Endothelial cell of umbilical vein (primary cell): ENCODE measurements around the gene PDCD2. TPM values are rescaled to one million over a fixed set of nuclear protein-coding genes. Genes with fewer than 3 reads are reported as not detected.

Source experiments
- BruUV-seq: library from RNA; stranded (reverse); fragments of 400-500 nt; replicated peaks from 2 replicates; lab custom pipeline; 2021; lab: Mats Ljungman, UMichigan
- CTCF ChIA-PET: fragments of 300-600, 350-600 bp; sonication (Branson Sonifier 250); formaldehyde crosslinking; loops from one replicate; lab custom pipeline; 2021; ENCODE audit warnings: antibody characterized with exemption, inconsistent platforms; lab: Charles Lee
- POLR2A ChIA-PET: fragments of 300-600, 350-600 bp; sonication (Branson Sonifier 250); formaldehyde crosslinking; loops from one replicate; lab custom pipeline; 2021; ENCODE audit warnings: antibody characterized with exemption, inconsistent platforms; lab: Charles Lee
- DNase-seq: peaks from one replicate; pipeline ENCODE4 v3.0.0-alpha.2; 2011; ENCODE audit warnings: low read depth, low spot score
- FAIRE-seq: peaks from 2 replicates; lab custom pipeline; 2011; peaks lifted over from hg19 to GRCh38; lab: Jason Lieb, UNC
- H2AFZ ChIP-seq: 2 replicates; pipeline ENCODE4 v1.6.0; 2012; ENCODE audit warnings: low read depth, low read length, control low read depth, inconsistent platforms
- H3K27ac ChIP-seq: 2 replicates; pipeline ENCODE4 v1.5.1; 2011; ENCODE audit warnings: low read depth, mild to moderate bottlenecking, control low read depth, low read length, moderate library complexity; ENCODE audit not compliant: insufficient read depth
- H3K27me3 ChIP-seq, 2 experiments: 2 replicates each; pipeline versions ENCODE4 v1.6.0 to v1.6.1; 2011; ENCODE audit warnings: low read length in 2 of 2, mixed read lengths in 1 of 2; ENCODE audit not compliant: control insufficient read depth in 2 of 2, insufficient read depth in 2 of 2
- H3K36me3 ChIP-seq, 2 experiments: 2 replicates in 1 of 2; 3 replicates in 1 of 2; pipeline ENCODE4 v1.5.1; 2011; ENCODE audit warnings: low read length in 2 of 2, mild to moderate bottlenecking in 1 of 2, moderate library complexity in 1 of 2; ENCODE audit not compliant: control insufficient read depth in 2 of 2, insufficient read depth in 2 of 2; ENCODE audit errors: extremely low read depth in 1 of 2
- H3K4me1 ChIP-seq: 3 replicates; pipeline ENCODE4 v1.5.1; 2011; ENCODE audit warnings: mild to moderate bottlenecking, low read length; ENCODE audit not compliant: control insufficient read depth, insufficient read depth; ENCODE audit errors: extremely low read depth
- H3K4me2 ChIP-seq: 2 replicates; pipeline ENCODE4 v1.6.1; 2011; ENCODE audit warnings: low read length, control low read depth, mixed read lengths; ENCODE audit not compliant: insufficient read depth
- H3K4me3 ChIP-seq, 3 experiments: fragments of 200-600 bp in 1 of 3; sonication (generic), shearing (Covaris generic) in 1 of 3; replicated peaks in 1 of 3; 2 replicates each; pipeline ENCODE4 v1.5.1; 2011 to 2016; ENCODE audit warnings: control low read depth in 3 of 3, low read length in 3 of 3, mild to moderate bottlenecking in 2 of 3, inconsistent platforms in 1 of 3, low read depth in 1 of 3, moderate library complexity in 1 of 3; ENCODE audit not compliant: insufficient read depth in 1 of 3
- H3K79me2 ChIP-seq: 2 replicates; pipeline ENCODE4 v1.6.0; 2012; ENCODE audit warnings: low read length, inconsistent platforms; ENCODE audit not compliant: control insufficient read depth, insufficient read depth
- H3K9ac ChIP-seq: replicated peaks from 2 replicates; pipeline ENCODE3; 2011; ENCODE audit warnings: low read length, control low read depth; ENCODE audit not compliant: insufficient read depth; ENCODE audit errors: extremely low read depth
- H3K9me1 ChIP-seq: replicated peaks from 3 replicates; pipeline ENCODE4 v1.6.0; 2011; ENCODE audit warnings: mild to moderate bottlenecking, low read length; ENCODE audit not compliant: control insufficient read depth, insufficient read depth; ENCODE audit errors: extremely low read depth
- H3K9me3 ChIP-seq: replicated peaks from 2 replicates; pipeline ENCODE4 v1.5.1; 2012; ENCODE audit warnings: low read length, inconsistent platforms; ENCODE audit not compliant: control insufficient read depth, insufficient read depth
- H4K20me1 ChIP-seq: replicated peaks from 2 replicates; pipeline ENCODE3; 2011; ENCODE audit warnings: mild to moderate bottlenecking, low read length; ENCODE audit not compliant: control insufficient read depth, insufficient read depth; ENCODE audit errors: extremely low read depth
- EZH2 ChIP-seq: IDR thresholded peaks from 2 replicates; pipeline ENCODE4 v1.6.1; 2012; ENCODE audit warnings: borderline replicate concordance, low read depth, mild to moderate bottlenecking, moderate library complexity, low read length, inconsistent platforms; ENCODE audit not compliant: severe bottlenecking
- FOS ChIP-seq: IDR thresholded peaks from 2 replicates; pipeline ENCODE4 v1.6.1; 2011; ENCODE audit warnings: mild to moderate bottlenecking, low read length, moderate library complexity, borderline replicate concordance; ENCODE audit not compliant: insufficient read depth
- MAX ChIP-seq: IDR thresholded peaks from 2 replicates; pipeline ENCODE4 v1.6.1; 2011; ENCODE audit not compliant: insufficient read depth, insufficient read length
- POLR2A ChIP-seq: IDR thresholded peaks from 2 replicates; pipeline ENCODE4 v1.6.1; 2012; ENCODE audit warnings: low read depth, mild to moderate bottlenecking, control low read depth, low read length
- dilution Hi-C: fragments of 300-500 bp; cut with MboI; formaldehyde crosslinking; loops from one replicate; pipeline ENCODE4 v1.15.0; 2019; ENCODE audit warnings: low sequenced_read_pairs; ENCODE audit not compliant: extremely low pct_ligation_motif_present
- intact Hi-C: fragments of 100-400 bp; cut with micrococcal nuclease; formaldehyde crosslinking; loops from one replicate; pipeline ENCODE4 v1.10.0; 2022
- polyA plus RNA-seq, 4 experiments: library from polyadenylated mRNA; depleted of rRNA in 3 of 4; stranded (reverse) in 3 of 4; unstranded in 1 of 4; fragments of >200 nt; gene quantifications; 2 replicates each; pipeline versions ENCODE4 v1.2.1 to v1.2.3, GENCODE V29; 2011 to 2012; ENCODE audit warnings: missing spikeins in 1 of 4
- total RNA-seq: library from RNA; stranded (reverse); gene quantifications from 2 replicates; pipeline ENCODE4 v1.2.3, GENCODE V29; 2021
- TF ChIP-seq, protein P1 (sequence below), 2 donors: IDR thresholded peaks; 1 replicate in 1 of 2; 2 replicates in 1 of 2; pipeline ENCODE4 v1.5.1; 2011; ENCODE audit warnings: low read length in 2 of 2, mild to moderate bottlenecking in 2 of 2, moderate library complexity in 2 of 2, control low read depth in 1 of 2, inconsistent platforms in 1 of 2, low read depth in 1 of 2; ENCODE audit not compliant: insufficient read depth in 1 of 2; ENCODE audit errors: extremely low read depth in 1 of 2

PDCD2 gene
- total and polyA plus RNA-seq, 2 donors (not counting 3 experiments of a cell fraction or from before 2014, with no cell fraction given): 53.9 to 67.8 TPM

DNA sequence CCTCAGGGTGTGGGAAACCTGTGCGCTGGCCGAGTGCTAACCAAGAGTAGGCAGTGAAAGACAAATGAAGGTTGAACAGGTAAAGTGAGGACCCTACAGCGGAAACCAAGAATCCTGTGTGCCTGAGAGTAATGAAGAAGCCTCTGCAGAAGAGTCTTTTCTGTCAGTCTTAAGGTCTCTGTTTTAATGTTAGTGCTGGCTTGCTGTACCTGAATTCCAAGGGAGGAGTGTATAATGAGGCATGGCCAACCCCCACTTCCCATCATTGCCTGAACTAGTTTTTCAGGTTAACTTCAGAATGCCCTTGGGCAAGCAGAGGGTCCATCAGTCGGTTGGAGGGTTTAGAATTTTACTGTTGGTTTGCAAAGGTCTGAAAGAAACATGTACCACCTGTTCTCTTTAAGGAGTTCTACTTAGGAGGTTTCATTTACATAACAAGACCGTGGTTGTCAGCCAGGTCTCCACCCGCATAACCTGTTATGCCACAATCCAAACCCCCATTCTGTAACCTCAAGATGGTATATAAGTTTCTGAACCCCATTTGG lies 589 bp upstream of the PDCD2 start:
- CTCF ChIA-PET: interaction anchor here (1.7 kb wide), 1 partner anchor 10 kb away, joined by 7 read pairs; no protein-coding TSS in a partner anchor
- FAIRE-seq: no peak
- intact Hi-C loops: loop anchor here (1.0 kb wide), 1 partner anchor 31 kb away; the partner anchor contains the start of gene TBP

DNA sequence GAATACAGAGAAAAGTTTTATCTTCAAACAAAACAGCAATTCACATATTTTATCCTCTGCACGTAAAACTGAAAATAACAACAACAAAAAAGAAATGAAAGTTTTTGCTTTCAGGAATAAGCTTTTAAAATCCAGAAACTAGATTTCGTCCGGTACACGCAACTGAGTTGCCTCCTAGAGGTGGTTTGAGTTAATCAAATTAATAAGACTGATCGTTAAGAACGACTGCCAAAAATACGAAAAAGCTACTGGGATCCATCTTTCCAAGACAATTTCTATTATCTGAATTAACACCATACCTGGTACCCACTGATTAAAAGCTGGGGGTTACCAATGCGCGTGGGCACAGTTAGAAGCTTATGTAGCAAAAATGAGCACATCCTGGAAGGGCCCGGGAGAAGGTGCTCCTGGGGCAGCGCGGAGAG lies 669 bp downstream of the PDCD2 start:
- peak overlapping the region; percentile 98 for H3K9ac ChIP-seq
- H3K36me3 ChIP-seq: peaks cover 5 to 6% of the 10 kb centered on the region in 2 experiments
- no peaks in the 10 kb centered on the region for H3K9me1 ChIP-seq
- peaks cover 0 to 1% of the 10 kb centered on the region in 2 experiments for H3K27me3 ChIP-seq
- intact Hi-C loops: loop anchor here (1.0 kb wide), 1 partner anchor 29 kb away; the partner anchor contains the start of gene TBP
- TF ChIP-seq EZH2: no peak
- no peak for TF ChIP-seq FOS
- TF ChIP-seq, protein P1, sequence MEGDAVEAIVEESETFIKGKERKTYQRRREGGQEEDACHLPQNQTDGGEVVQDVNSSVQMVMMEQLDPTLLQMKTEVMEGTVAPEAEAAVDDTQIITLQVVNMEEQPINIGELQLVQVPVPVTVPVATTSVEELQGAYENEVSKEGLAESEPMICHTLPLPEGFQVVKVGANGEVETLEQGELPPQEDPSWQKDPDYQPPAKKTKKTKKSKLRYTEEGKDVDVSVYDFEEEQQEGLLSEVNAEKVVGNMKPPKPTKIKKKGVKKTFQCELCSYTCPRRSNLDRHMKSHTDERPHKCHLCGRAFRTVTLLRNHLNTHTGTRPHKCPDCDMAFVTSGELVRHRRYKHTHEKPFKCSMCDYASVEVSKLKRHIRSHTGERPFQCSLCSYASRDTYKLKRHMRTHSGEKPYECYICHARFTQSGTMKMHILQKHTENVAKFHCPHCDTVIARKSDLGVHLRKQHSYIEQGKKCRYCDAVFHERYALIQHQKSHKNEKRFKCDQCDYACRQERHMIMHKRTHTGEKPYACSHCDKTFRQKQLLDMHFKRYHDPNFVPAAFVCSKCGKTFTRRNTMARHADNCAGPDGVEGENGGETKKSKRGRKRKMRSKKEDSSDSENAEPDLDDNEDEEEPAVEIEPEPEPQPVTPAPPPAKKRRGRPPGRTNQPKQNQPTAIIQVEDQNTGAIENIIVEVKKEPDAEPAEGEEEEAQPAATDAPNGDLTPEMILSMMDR (IDR thresholded peaks at IDR 0.05; ENCODE audit: extremely low read depth in 1 of 2, insufficient read depth in 1 of 2, low read depth in 1 of 2, low read length in 2 of 2): peak in 1 of 2 donors; percentile 8
- peak overlapping the region; percentile 98 for H3K27ac ChIP-seq
- dilution Hi-C loops: no loop called here
- no peak for DNase-seq
- no TSS peak for BruUV-seq
- no peak for FAIRE-seq
- H4K20me1 ChIP-seq: no peaks in the 10 kb centered on the region
- H2AFZ ChIP-seq: peak overlapping the region; percentile 58
- ChIA-PET POLR2A (interaction anchor here (1.2 to 1.5 kb wide), 2 partner anchors 19 to 30 kb away, joined by 3 to 4 read pairs; partner anchors contain the start of gene TBP), CTCF (interaction anchor here (0.9 to 1.7 kb wide), 4 partner anchors 9 to 30 kb away, joined by 4 to 7 read pairs (median 6); partner anchors contain the start of gene TBP)
- H3K9me3 ChIP-seq: no peaks in the 10 kb centered on the region
- H3K79me2 ChIP-seq: peaks cover 26% of the 10 kb centered on the region
- peak overlapping the region; percentile 72 for H3K4me2 ChIP-seq
- peaks cover 13% of the 10 kb centered on the region for H3K4me1 ChIP-seq
- H3K4me3 ChIP-seq: peak overlapping the region; percentile 87 to 100 (median 98)

More for the DNA sequence above, 589 bp upstream of the PDCD2 start:
- POLR2A ChIA-PET: interaction anchor here (1.5 kb wide), 1 partner anchor 31 kb away, joined by 4 read pairs; the partner anchor contains the start of gene TBP
- no peaks in the 10 kb centered on the region for H3K9me1 ChIP-seq
- no peaks in the 10 kb centered on the region for H3K9me3 ChIP-seq
- DNase-seq: peak; percentile 5
- H3K4me2 ChIP-seq: peak overlapping the region; percentile 61
- peak overlapping the region; percentile 87 to 100 (median 98) for H3K4me3 ChIP-seq
- dilution Hi-C loops: no loop called here
- peaks cover 5 to 6% of the 10 kb centered on the region in 2 experiments for H3K36me3 ChIP-seq
- TSS peak; percentile 76 for BruUV-seq
- no peak for TF ChIP-seq MAX
- TF ChIP-seq POLR2A: no peak
- no peak for TF ChIP-seq EZH2
- peaks cover 0 to 1% of the 10 kb centered on the region in 2 experiments for H3K27me3 ChIP-seq
- H3K4me1 ChIP-seq: peaks cover 13% of the 10 kb centered on the region
- H3K27ac ChIP-seq: peak overlapping the region; percentile 98
- H3K79me2 ChIP-seq: peaks cover 26% of the 10 kb centered on the region
- H3K9ac ChIP-seq: peak overlapping the region; percentile 98
- peak overlapping the region; percentile 58 for H2AFZ ChIP-seq
- no peaks in the 10 kb centered on the region for H4K20me1 ChIP-seq
